Keratinocyte (primary cell): ENCODE measurements around the gene PPTC7. TPM values are rescaled to one million over a fixed set of nuclear protein-coding genes. Genes with fewer than 3 reads are reported as not detected.

Source experiments
- DNase-seq: peaks from one replicate; pipeline ENCODE4 v3.0.0-alpha.2; 2011; ENCODE audit warnings: low read depth, missing footprints, low spot score
- FAIRE-seq: peaks from 2 replicates; lab custom pipeline; 2011; peaks lifted over from hg19 to GRCh38; lab: Jason Lieb, UNC
- H2AFZ ChIP-seq: 2 replicates; pipeline ENCODE4 v1.6.0; 2012; ENCODE audit warnings: low read length, control low read depth, inconsistent platforms; ENCODE audit not compliant: control insufficient read depth
- H3K27ac ChIP-seq: 2 replicates; pipeline ENCODE4 v1.5.1; 2011; ENCODE audit warnings: low read length; ENCODE audit not compliant: control insufficient read depth, insufficient read depth
- H3K27me3 ChIP-seq: 3 replicates; pipeline ENCODE4 v1.6.0; 2011; ENCODE audit warnings: low read length; ENCODE audit not compliant: control insufficient read depth, insufficient read depth; ENCODE audit errors: extremely low read depth
- H3K36me3 ChIP-seq, 2 experiments: 2 replicates in 1 of 2; 3 replicates in 1 of 2; pipeline ENCODE4 v1.5.1; 2011; ENCODE audit warnings: low read length in 2 of 2, mild to moderate bottlenecking in 1 of 2; ENCODE audit not compliant: control insufficient read depth in 2 of 2, insufficient read depth in 2 of 2; ENCODE audit errors: extremely low read depth in 1 of 2
- H3K4me1 ChIP-seq: 3 replicates; pipeline ENCODE4 v1.5.1; 2011; ENCODE audit warnings: low read length; ENCODE audit not compliant: control insufficient read depth, insufficient read depth; ENCODE audit errors: extremely low read depth
- H3K4me2 ChIP-seq: 3 replicates; pipeline ENCODE4 v1.6.0; 2011; ENCODE audit warnings: low read depth, low read length; ENCODE audit not compliant: control insufficient read depth, insufficient read depth; ENCODE audit errors: extremely low read depth
- H3K4me3 ChIP-seq, 3 experiments: fragments of 200-600 bp in 1 of 3; sonication (generic) in 1 of 3; 2 replicates in 2 of 3; 3 replicates in 1 of 3; pipeline ENCODE4 v1.5.1; 2011 to 2016; ENCODE audit warnings: low read length in 3 of 3, mild to moderate bottlenecking in 3 of 3, control low read depth in 2 of 3, inconsistent platforms in 1 of 3, low read depth in 1 of 3, mixed read lengths in 1 of 3, mixed run types in 1 of 3, moderate library complexity in 1 of 3; ENCODE audit not compliant: control insufficient read depth in 2 of 3, insufficient read depth in 2 of 3; ENCODE audit errors: extremely low read depth in 1 of 3
- H3K79me2 ChIP-seq: 2 replicates; pipeline ENCODE4 v1.6.0; 2012; ENCODE audit warnings: low read length; ENCODE audit not compliant: control insufficient read depth, insufficient read depth
- H3K9ac ChIP-seq: 3 replicates; pipeline ENCODE4 v1.6.0; 2011; ENCODE audit warnings: low read length; ENCODE audit not compliant: control insufficient read depth, insufficient read depth; ENCODE audit errors: extremely low read depth
- H3K9me1 ChIP-seq: 3 replicates; pipeline ENCODE4 v1.6.0; 2011; ENCODE audit warnings: low read length; ENCODE audit not compliant: control insufficient read depth, insufficient read depth; ENCODE audit errors: extremely low read depth
- H3K9me3 ChIP-seq: 2 replicates; pipeline ENCODE4 v1.5.1; 2012; ENCODE audit warnings: low read depth, low read length; ENCODE audit not compliant: control insufficient read depth
- H4K20me1 ChIP-seq: 3 replicates; pipeline ENCODE4 v1.6.0; 2011; ENCODE audit warnings: low read length; ENCODE audit not compliant: control insufficient read depth, insufficient read depth; ENCODE audit errors: extremely low read depth
- CTCF ChIP-seq, 3 experiments: IDR thresholded peaks in 1 of 3; conservative IDR thresholded peaks in 1 of 3; optimal IDR thresholded peaks in 1 of 3; 2 replicates in 2 of 3; 3 replicates in 1 of 3; pipeline versions ENCODE3 to v1.5.1; 2011; ENCODE audit warnings: low read length in 3 of 3, mild to moderate bottlenecking in 3 of 3, moderate library complexity in 2 of 3, control low read depth in 1 of 3, inconsistent platforms in 1 of 3; ENCODE audit not compliant: insufficient read depth in 2 of 3; ENCODE audit errors: extremely low read depth in 1 of 3
- EZH2 ChIP-seq: IDR thresholded peaks from one replicate; pipeline ENCODE4 v1.6.1; 2012; ENCODE audit warnings: inconsistent platforms, mild to moderate bottlenecking, low read length, moderate library complexity
- dilution Hi-C: fragments of 300-500 bp; cut with MboI; formaldehyde crosslinking; loops from one replicate; pipeline ENCODE4 v1.7.0; 2020; ENCODE audit warnings: low sequenced_read_pairs; ENCODE audit not compliant: extremely low pct_ligation_motif_present
- polyA plus RNA-seq, 5 experiments: library from polyadenylated mRNA; depleted of rRNA in 3 of 5; stranded (reverse) in 3 of 5; stranded (forward) in 1 of 5; unstranded in 1 of 5; fragments of >200 nt; gene quantifications; 1 replicate in 1 of 5; 2 replicates in 3 of 5; 3 replicates in 1 of 5; pipeline versions ENCODE4 v1.2.1 to v1.2.3, GENCODE V29; 2011 to 2012; ENCODE audit warnings: missing spikeins in 2 of 5, low read depth in 1 of 5, low replicate concordance in 1 of 5

PPTC7 gene
- polyA plus RNA-seq, 1 donor (not counting 4 experiments of a cell fraction or from before 2014, with no cell fraction given) = 35.9 TPM

- H2AFZ ChIP-seq = peak within 1 kb of the TSS; percentile 94
- H3K9ac ChIP-seq = peak within 1 kb of the TSS; percentile 78
- no peaks in the 10 kb centered on the region for H3K9me1 ChIP-seq
- no peaks in the 10 kb centered on the region for H3K9me3 ChIP-seq
- H3K27me3 ChIP-seq = no peaks in the 10 kb centered on the region
- H3K4me3 ChIP-seq = peak within 1 kb of the TSS; percentile 63 to 81 (median 64)
- TF ChIP-seq CTCF (optimal IDR thresholded peaks at IDR 0.05 in 1 of 3, IDR thresholded peaks at IDR 0.05 in 1 of 3, conservative IDR thresholded peaks at IDR 0.05 in 1 of 3; ENCODE audit: extremely low read depth in 1 of 3, insufficient read depth in 2 of 3, low read length in 3 of 3) (no peak), EZH2 (no peak)
- H3K4me1 ChIP-seq = peaks cover 6% of the 10 kb centered on the region
- peak within 1 kb of the TSS; percentile 73 for H3K27ac ChIP-seq
- H3K36me3 ChIP-seq = peaks cover 0 to 1% of the 10 kb centered on the region in 2 experiments
- H4K20me1 ChIP-seq = no peaks in the 10 kb centered on the region
- FAIRE-seq = no peak
- dilution Hi-C loops = no loop called here
- H3K4me2 ChIP-seq = peak within 1 kb of the TSS; percentile 97
- peak; percentile 68 for DNase-seq
- no peaks in the 10 kb centered on the region for H3K79me2 ChIP-seq
Measured at GRCh38 chr12:110613771-110614684, 30.9 kb upstream of the PPTC7 start, which contains the start of gene TCTN1. Gene TCTN1, plus strand, starts transcription at chr12:110614129. Its CDS starts 54 bp downstream, at chr12:110614183.

- peak overlapping the region; percentile 73 for H3K27ac ChIP-seq
Measured at GRCh38 chr12:110613071-110613770, 30.1 kb upstream of the PPTC7 start.

More at GRCh38 chr12:110613071-110613770, 30.1 kb upstream of the PPTC7 start:
- Histone ChIP-seq H2AFZ (peak overlapping the region; percentile 90), H3K4me2 (peak overlapping the region; percentile 97), H3K27me3 (no peaks in the 10 kb centered on the region), H3K4me3 (peak overlapping the region; percentile 63 to 81 (median 64)), H3K79me2 (no peaks in the 10 kb centered on the region), H3K9me3 (no peaks in the 10 kb centered on the region), H4K20me1 (no peaks in the 10 kb centered on the region), H3K36me3 (peaks cover 0 to 1% of the 10 kb centered on the region in 2 experiments), H3K9ac (peak overlapping the region; percentile 78), H3K4me1 (peaks cover 6% of the 10 kb centered on the region), H3K9me1 (no peaks in the 10 kb centered on the region)
- no peak for TF ChIP-seq EZH2
- dilution Hi-C loops = no loop called here
- DNase-seq (no peak), FAIRE-seq (no peak)
